ENCODE measurements around the gene AP2A2. TPM values are rescaled to one million over a fixed set of nuclear protein-coding genes. Genes with fewer than 3 reads are reported as not detected.

Gene AP2A2
- total RNA-seq, 1 experiment from 2014 or later, result 24.9 TPM

- peak; percentile 29 for DNase-seq (ENCODE audit: low read depth)
Observed at GRCh38 chr11:898540-899190, 27.0 kb upstream of the AP2A2 start.

GRCh38 chr11:899724-900123 lies 25.9 kb upstream of the AP2A2 start:
- DNase-seq (ENCODE audit: low read depth), result no peak

GRCh38 chr11:900545-900944 lies 25.1 kb upstream of the AP2A2 start:
- DNase-seq (ENCODE audit: low read depth), result no peak

- DNase-seq (ENCODE audit: low read depth), result no peak
Observed at GRCh38 chr11:901452-902061, 24.1 kb upstream of the AP2A2 start.

GRCh38 chr11:904380-904779 lies 21.3 kb upstream of the AP2A2 start:
- no peak for DNase-seq (ENCODE audit: low read depth)

GRCh38 chr11:905952-906351 lies 19.7 kb upstream of the AP2A2 start:
- no peak for DNase-seq (ENCODE audit: low read depth)

- no peak for DNase-seq (ENCODE audit: low read depth)
Observed at GRCh38 chr11:907668-908067, 18.0 kb upstream of the AP2A2 start.

- no peak for DNase-seq (ENCODE audit: low read depth)
Observed at GRCh38 chr11:908273-908672, 17.4 kb upstream of the AP2A2 start.

- DNase-seq (ENCODE audit: low read depth), result no peak
Observed at GRCh38 chr11:909406-909805, 16.3 kb upstream of the AP2A2 start.

- DNase-seq (ENCODE audit: low read depth), result no peak
Observed at GRCh38 chr11:910044-910588, 15.6 kb upstream of the AP2A2 start.

- DNase-seq (ENCODE audit: low read depth), result peak; percentile 86
Observed at GRCh38 chr11:910589-911030, 15.1 kb upstream of the AP2A2 start, which contains the start of gene CHID1. Gene CHID1, minus strand, starts transcription at chr11:910810. Its CDS starts 5,994 bp downstream, at chr11:904816.

GRCh38 chr11:911031-911889 lies 14.4 kb upstream of the AP2A2 start:
- DNase-seq (ENCODE audit: low read depth), result peak; percentile 58

GRCh38 chr11:911890-912219 lies 13.8 kb upstream of the AP2A2 start:
- no peak for DNase-seq (ENCODE audit: low read depth)

GRCh38 chr11:912266-912665 lies 13.4 kb upstream of the AP2A2 start:
- DNase-seq (ENCODE audit: low read depth), result no peak

GRCh38 chr11:913043-913442 lies 12.6 kb upstream of the AP2A2 start:
- DNase-seq (ENCODE audit: low read depth), result no peak

GRCh38 chr11:914204-914603 lies 11.5 kb upstream of the AP2A2 start:
- DNase-seq (ENCODE audit: low read depth), result no peak

- DNase-seq (ENCODE audit: low read depth), result no peak
Observed at GRCh38 chr11:914747-915501, 10.7 kb upstream of the AP2A2 start.

GRCh38 chr11:917426-917825 lies 8.2 kb upstream of the AP2A2 start:
- no peak for DNase-seq (ENCODE audit: low read depth)

GRCh38 chr11:921921-922678 lies 3.6 kb upstream of the AP2A2 start:
- DNase-seq (ENCODE audit: low read depth), result no peak

GRCh38 chr11:923691-924405 lies 1.8 kb upstream of the AP2A2 start:
- DNase-seq (ENCODE audit: low read depth), result no peak

All from HT1080 (cell line).